HG03196 (cell line): ENCODE measurements around the gene KIF13A.
"Not testable (repeated sequence)": the region's sequence is repeated elsewhere in the genome, so short reads cannot be mapped to it uniquely, and the experiment has no call there.

ENCODE experiments used
- ATAC-seq: cut with Tn5 transposase; IDR thresholded peaks from one replicate; pipeline ENCODE4 v1.9.1; 2021; ENCODE audit not compliant: unreplicated experiment

Gene KIF13A

GRCh38 chr6:17855381-17855780 is 132.1 kb downstream of the KIF13A start:
- ATAC-seq, result no peak

- ATAC-seq, result no peak
Measured at GRCh38 chr6:17853533-17853932, 133.9 kb downstream of the KIF13A start.

- ATAC-seq, result no peak
Measured at GRCh38 chr6:17851720-17852161, 135.7 kb downstream of the KIF13A start.

- ATAC-seq, result no peak
Measured at GRCh38 chr6:17851001-17851719, 136.3 kb downstream of the KIF13A start.

GRCh38 chr6:17850281-17850680 is 137.2 kb downstream of the KIF13A start:
- ATAC-seq, result no peak

GRCh38 chr6:17847203-17847760 is 140.2 kb downstream of the KIF13A start:
- no peak for ATAC-seq

GRCh38 chr6:17846762-17847161 is 140.7 kb downstream of the KIF13A start:
- ATAC-seq, result no peak

GRCh38 chr6:17845598-17845997 is 141.8 kb downstream of the KIF13A start:
- ATAC-seq, result no peak

GRCh38 chr6:17844967-17845366 is 142.5 kb downstream of the KIF13A start:
- not testable (repeated sequence) for ATAC-seq

GRCh38 chr6:17842934-17843821 is 144.3 kb downstream of the KIF13A start:
- no peak for ATAC-seq

- no peak for ATAC-seq
Measured at GRCh38 chr6:17842014-17842776, 145.2 kb downstream of the KIF13A start.

GRCh38 chr6:17839513-17840223 is 147.8 kb downstream of the KIF13A start:
- ATAC-seq, result no peak

GRCh38 chr6:17836293-17836692 is 151.1 kb downstream of the KIF13A start:
- ATAC-seq, result no peak

- ATAC-seq, result no peak
Measured at GRCh38 chr6:17835784-17836183, 151.7 kb downstream of the KIF13A start.

- ATAC-seq, result no peak
Measured at GRCh38 chr6:17831135-17831534, 156.3 kb downstream of the KIF13A start.

GRCh38 chr6:17829905-17830304 is 157.5 kb downstream of the KIF13A start:
- no peak for ATAC-seq

- ATAC-seq, result no peak
Measured at GRCh38 chr6:17828149-17828548, 159.3 kb downstream of the KIF13A start.

GRCh38 chr6:17826301-17826700 is 161.1 kb downstream of the KIF13A start:
- no peak for ATAC-seq

GRCh38 chr6:17820055-17820454 is 167.4 kb downstream of the KIF13A start:
- no peak for ATAC-seq

GRCh38 chr6:17817763-17818162 is 169.7 kb downstream of the KIF13A start:
- no peak for ATAC-seq
